IMR-90 (cell line): ENCODE data around the gene PRMT5. TPM values are rescaled to one million over a fixed set of nuclear protein-coding genes. Genes with fewer than 3 reads are reported as not detected.

Experiments used
- ATAC-seq: fragments of 200-7000 bp; cut with Tn5 transposase; 2 replicates; pipeline ENCODE4 v1.9.1; 2020; ENCODE audit warnings: low read depth, mild to moderate bottlenecking, moderate library complexity
- BruUV-seq: library from RNA; stranded (reverse); fragments of 400-500 nt; replicated peaks from 2 replicates; lab custom pipeline; 2021; lab: Mats Ljungman, UMichigan
- CTCF ChIA-PET: fragments of 300-600 bp; formaldehyde crosslinking; extraction: SDS; loops from one replicate; lab custom pipeline; 2021; ENCODE audit warnings: antibody characterized with exemption; lab: Yijun Ruan, JAX
- POLR2A ChIA-PET: fragments of 300-600 bp; sonication (Branson Sonifier 250); formaldehyde crosslinking; loops from one replicate; lab custom pipeline; 2022; ENCODE audit warnings: antibody characterized with exemption; ENCODE audit not compliant: unreplicated experiment; lab: Charles Lee
- DNase-seq: peaks from one replicate; pipeline ENCODE4 v3.0.0; 2013
- H2AFZ ChIP-seq: replicated peaks from 2 replicates; pipeline ENCODE3; 2013; ENCODE audit warnings: low read length, mild to moderate bottlenecking; ENCODE audit not compliant: poor library complexity
- H2AK5ac ChIP-seq: 2 replicates; pipeline ENCODE4 v1.6.1; 2013; ENCODE audit warnings: low read depth, low read length, inconsistent platforms
- H2AK9ac ChIP-seq: replicated peaks from 2 replicates; pipeline ENCODE3; 2013; ENCODE audit warnings: mild to moderate bottlenecking, low read depth, low read length, moderate library complexity; ENCODE audit not compliant: poor library complexity
- H2BK120ac ChIP-seq: 2 replicates; pipeline ENCODE4 v1.6.1; 2013; ENCODE audit warnings: low read depth, low read length, inconsistent platforms
- H2BK15ac ChIP-seq: 3 replicates; pipeline ENCODE4 v1.6.1; 2013; ENCODE audit warnings: low read depth, low read length, inconsistent platforms
- H2BK20ac ChIP-seq: 2 replicates; pipeline ENCODE4 v1.6.1; 2013; ENCODE audit warnings: low read depth, mild to moderate bottlenecking, inconsistent platforms, low read length, moderate library complexity
- H2BK5ac ChIP-seq: 2 replicates; pipeline ENCODE4 v1.6.1; 2013; ENCODE audit warnings: mild to moderate bottlenecking, low read depth, low read length, inconsistent platforms; ENCODE audit not compliant: poor library complexity, severe bottlenecking
- H3K14ac ChIP-seq: replicated peaks from 2 replicates; pipeline ENCODE4 v1.6.1; 2013; ENCODE audit warnings: low read depth, low read length, inconsistent platforms
- H3K18ac ChIP-seq: 2 replicates; pipeline ENCODE4 v1.6.1; 2013; ENCODE audit warnings: low read depth, low read length, control low read depth
- H3K23ac ChIP-seq: 2 replicates; pipeline ENCODE4 v1.6.1; 2013; ENCODE audit warnings: low read depth, low read length, inconsistent platforms
- H3K27ac ChIP-seq: 2 replicates; pipeline ENCODE4 v1.5.1; 2013; ENCODE audit warnings: mild to moderate bottlenecking, control low read depth, low read length; ENCODE audit not compliant: insufficient read depth
- H3K27me3 ChIP-seq: 2 replicates; pipeline ENCODE4 v1.6.1; 2013; ENCODE audit warnings: low read length; ENCODE audit not compliant: control insufficient read depth, insufficient read depth
- H3K36me3 ChIP-seq: 2 replicates; pipeline ENCODE4 v1.6.1; 2013; ENCODE audit warnings: low read length, mixed read lengths; ENCODE audit not compliant: control insufficient read depth, insufficient read depth
- H3K4ac ChIP-seq: 2 replicates; pipeline ENCODE4 v1.6.1; 2013; ENCODE audit warnings: low read depth, low read length, inconsistent platforms
- H3K4me1 ChIP-seq: 2 replicates; pipeline ENCODE4 v1.6.1; 2013; ENCODE audit warnings: low read length, mixed read lengths; ENCODE audit not compliant: control insufficient read depth, insufficient read depth
- H3K4me2 ChIP-seq: 2 replicates; pipeline ENCODE4 v1.6.1; 2013; ENCODE audit warnings: low read depth, mild to moderate bottlenecking, control low read depth, low read length, moderate library complexity
- H3K4me3 ChIP-seq: 2 replicates; pipeline ENCODE4 v1.5.1; 2013; ENCODE audit warnings: low read depth, mild to moderate bottlenecking, control low read depth, low read length, moderate library complexity; ENCODE audit not compliant: insufficient read depth
- H3K56ac ChIP-seq: 2 replicates; pipeline ENCODE4 v1.6.1; 2013; ENCODE audit warnings: low read length, inconsistent platforms; ENCODE audit not compliant: insufficient read depth; ENCODE audit errors: extremely low read depth
- H3K79me1 ChIP-seq, 2 experiments: 2 replicates each; pipeline ENCODE4 v1.6.1; 2013; ENCODE audit warnings: low read length in 2 of 2, inconsistent platforms in 1 of 2, low read depth in 1 of 2
- H3K9ac ChIP-seq: 2 replicates; pipeline ENCODE4 v1.6.1; 2013; ENCODE audit warnings: low read depth, low read length, control low read depth
- H3K9me1 ChIP-seq: 2 replicates; pipeline ENCODE4 v1.6.1; 2013; ENCODE audit warnings: low read length, inconsistent platforms; ENCODE audit not compliant: insufficient read depth
- H3K9me3 ChIP-seq: 2 replicates; pipeline ENCODE4 v1.6.1; 2013; ENCODE audit warnings: low read length; ENCODE audit not compliant: control insufficient read depth, insufficient read depth
- H4K20me1 ChIP-seq: 2 replicates; pipeline ENCODE4 v1.6.1; 2013; ENCODE audit warnings: low read length, inconsistent platforms; ENCODE audit not compliant: insufficient read depth
- H4K5ac ChIP-seq: 2 replicates; pipeline ENCODE4 v1.6.1; 2013; ENCODE audit warnings: mild to moderate bottlenecking, low read depth, low read length, control low read depth
- H4K8ac ChIP-seq, 2 experiments: 2 replicates each; pipeline ENCODE4 v1.6.1; 2013; ENCODE audit warnings: low read depth in 2 of 2, low read length in 2 of 2, control low read depth in 1 of 2, inconsistent platforms in 1 of 2
- H4K91ac ChIP-seq: 2 replicates; pipeline ENCODE4 v1.6.1; 2013; ENCODE audit warnings: low read depth, low read length, inconsistent platforms; ENCODE audit not compliant: insufficient read depth
- BHLHE40 ChIP-seq: fragments of 150-350 bp; IDR thresholded peaks from 2 replicates; pipeline ENCODE4 v1.6.1; 2016; ENCODE audit warnings: mild to moderate bottlenecking, low read depth, low read length
- CEBPB ChIP-seq: IDR thresholded peaks from 2 replicates; pipeline ENCODE4 v1.6.1; 2012; ENCODE audit warnings: low read depth, low read length, improper control_type of control experiment
- CHD1 ChIP-seq: IDR thresholded peaks from 2 replicates; pipeline ENCODE4 v1.6.1; 2012; ENCODE audit warnings: low read depth, low read length, improper control_type of control experiment
- FOS ChIP-seq: fragments of 150-350 bp; IDR thresholded peaks from 2 replicates; pipeline ENCODE4 v1.6.1; 2016; ENCODE audit warnings: low read depth, low read length
- MAFK ChIP-seq: IDR thresholded peaks from 2 replicates; pipeline ENCODE4 v1.6.1; 2012; ENCODE audit warnings: low read depth, low read length, improper control_type of control experiment
- MAZ ChIP-seq: IDR thresholded peaks from 2 replicates; pipeline ENCODE4 v1.6.1; 2012; ENCODE audit warnings: low read depth, mild to moderate bottlenecking, low read length, improper control_type of control experiment, moderate library complexity, borderline replicate concordance
- MXI1 ChIP-seq: IDR thresholded peaks from 2 replicates; pipeline ENCODE4 v1.6.1; 2012; ENCODE audit warnings: low read depth, mild to moderate bottlenecking, low read length, moderate library complexity, borderline replicate concordance
- NFE2L2 ChIP-seq: fragments of 150-350 bp; IDR thresholded peaks from 2 replicates; pipeline ENCODE4 v1.6.1; 2016; ENCODE audit warnings: low read depth, mild to moderate bottlenecking, low read length
- POLR2A ChIP-seq: IDR thresholded peaks from 2 replicates; pipeline ENCODE4 v1.6.1; 2012; ENCODE audit warnings: mild to moderate bottlenecking, low read depth, low read length
- RAD21 ChIP-seq: IDR thresholded peaks from 2 replicates; pipeline ENCODE4 v1.6.1; 2012; ENCODE audit warnings: low read length, improper control_type of control experiment
- RCOR1 ChIP-seq: IDR thresholded peaks from 2 replicates; pipeline ENCODE4 v1.6.1; 2012; ENCODE audit warnings: mild to moderate bottlenecking, low read length, improper control_type of control experiment; ENCODE audit not compliant: insufficient replicate concordance
- RFX5 ChIP-seq: IDR thresholded peaks from 2 replicates; pipeline ENCODE4 v1.8.0; 2012; ENCODE audit warnings: low read depth, mild to moderate bottlenecking, low read length, moderate library complexity
- SMC3 ChIP-seq: fragments of 150-350 bp; IDR thresholded peaks from 2 replicates; pipeline ENCODE4 v1.6.1; 2016; ENCODE audit warnings: low read depth, mild to moderate bottlenecking, antibody characterized with exemption, low read length, moderate library complexity
- WGBS, 2 experiments: methylation state at CpG; one replicate each; pipeline versions ENCODE4 v1.1.5 to v1.1.7; 2013; ENCODE audit warnings: missing lambda C conversion rate in 2 of 2; ENCODE audit not compliant: insufficient read length in 1 of 2; ENCODE audit errors: extremely low coverage in 2 of 2; 5-methylcytosine and 5-hydroxymethylcytosine counted together
- dilution Hi-C: fragments of 300-500 bp; cut with HindIII; formaldehyde crosslinking; loops from one replicate; pipeline ENCODE4 v1.14.3; 2018; ENCODE audit warnings: low sequenced_read_pairs; ENCODE audit not compliant: unreplicated experiment
- in situ Hi-C: fragments of 300-500 bp; cut with MboI; formaldehyde crosslinking; loops from 3 replicates; pipeline ENCODE4 v1.14.3; 2019; ENCODE audit warnings: low sequenced_read_pairs, inconsistent platforms, mixed read lengths
- intact Hi-C: fragments of 100-400 bp; cut with micrococcal nuclease; formaldehyde crosslinking; loops from 2 replicates; pipeline ENCODE4 v1.10.0; 2022
- polyA plus RNA-seq, 3 experiments: library from polyadenylated mRNA; depleted of rRNA; stranded (reverse); fragments of >200 nt; gene quantifications; 2 replicates each; pipeline ENCODE4 v1.2.3, GENCODE V29; 2012; ENCODE audit warnings: low replicate concordance in 1 of 3
- total RNA-seq: library from RNA; depleted of rRNA; stranded (reverse); fragments of >200 nt; gene quantifications from 2 replicates; pipeline ENCODE4 v1.2.3, GENCODE V29; 2012
- TF ChIP-seq, protein P1 (sequence below): fragments of 150-350 bp; IDR thresholded peaks from 2 replicates; pipeline ENCODE4 v1.6.1; 2017; ENCODE audit warnings: mild to moderate bottlenecking, antibody characterized with exemption, low read length, low read depth
- TF ChIP-seq, protein P2 (sequence below): conservative IDR thresholded peaks from 2 replicates; pipeline ENCODE4 v1.5.1; 2012; ENCODE audit warnings: mild to moderate bottlenecking, low read depth, low read length, improper control_type of control experiment
- TF ChIP-seq, protein P3 (sequence below): fragments of 150-350 bp; IDR thresholded peaks from 2 replicates; pipeline ENCODE4 v1.6.1; 2016; ENCODE audit warnings: low read depth, mild to moderate bottlenecking, low read length, moderate library complexity, borderline replicate concordance

The PRMT5 gene
- total and polyA plus RNA-seq, 2 of the 4 experiments (the other 2 are of a cell fraction), result 99.3 to 136 TPM

DNA sequence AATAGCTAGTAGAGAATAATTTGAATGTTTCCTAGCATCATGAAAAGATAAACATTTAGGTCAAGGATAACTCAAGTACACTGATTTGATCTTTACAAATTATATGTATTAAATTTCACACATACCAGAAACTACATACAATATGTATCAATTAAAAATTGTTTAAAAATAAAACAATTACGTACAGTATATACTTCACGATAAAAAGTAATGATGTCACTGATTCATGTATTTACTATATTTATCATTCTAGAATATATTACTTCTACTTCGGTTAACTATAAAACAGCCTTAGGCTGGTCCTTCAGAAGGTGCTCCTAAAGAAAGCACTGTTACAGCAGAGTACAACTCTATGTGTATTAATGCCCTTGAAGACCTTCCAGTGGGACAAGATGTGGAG lies 21.7 kb downstream of the PRMT5 start:
- POLR2A ChIA-PET, result no interaction called here
- Histone ChIP-seq H3K9me1 (0 out of 2 replicates have a peak, but pooled peaks cover 3% of the 10 kb centered on the region), H3K36me3 (peaks cover 45% of the 10 kb centered on the region), H4K8ac (no peak overlapping the region), H4K91ac (no peak overlapping the region), H3K4me2 (no peak overlapping the region), H4K20me1 (no peaks in the 10 kb centered on the region), H3K79me1 (peaks cover 10 to 27% of the 10 kb centered on the region in 2 experiments), H3K9ac (no peak overlapping the region), H4K5ac (no peak overlapping the region), H3K27ac (no peak overlapping the region), H2BK15ac (no peak overlapping the region), H3K4me3 (no peak overlapping the region), H3K9me3 (no peaks in the 10 kb centered on the region), H2BK120ac (no peak overlapping the region), H3K4ac (no peak overlapping the region), H3K23ac (no peak overlapping the region), H3K14ac (no peak overlapping the region), H2AFZ (no peak overlapping the region), H2AK9ac (no peak overlapping the region), H3K27me3 (no peaks in the 10 kb centered on the region), H3K4me1 (no peaks in the 10 kb centered on the region), H2AK5ac (no peak overlapping the region), H3K18ac (no peak overlapping the region), H3K56ac (no peak overlapping the region), H2BK5ac (no peak overlapping the region), H2BK20ac (no peak overlapping the region)
- BruUV-seq, result no TSS peak
- CTCF ChIA-PET, result interaction anchor here (0.6 kb wide), 1 partner anchor 254 kb away, joined by 3 read pairs; no protein-coding TSS in a partner anchor
- in situ Hi-C loops (no loop called here), intact Hi-C loops (no loop called here), dilution Hi-C loops (no loop called here)
- TF ChIP-seq RCOR1 (no peak), MAZ (no peak), RAD21 (no peak), MXI1 (no peak), CEBPB (no peak), POLR2A (no peak), FOS (no peak), RFX5 (no peak), MAFK (no peak), CHD1 (no peak), NFE2L2 (no peak), BHLHE40 (no peak), SMC3 (no peak)
- TF ChIP-seq, protein P1, sequence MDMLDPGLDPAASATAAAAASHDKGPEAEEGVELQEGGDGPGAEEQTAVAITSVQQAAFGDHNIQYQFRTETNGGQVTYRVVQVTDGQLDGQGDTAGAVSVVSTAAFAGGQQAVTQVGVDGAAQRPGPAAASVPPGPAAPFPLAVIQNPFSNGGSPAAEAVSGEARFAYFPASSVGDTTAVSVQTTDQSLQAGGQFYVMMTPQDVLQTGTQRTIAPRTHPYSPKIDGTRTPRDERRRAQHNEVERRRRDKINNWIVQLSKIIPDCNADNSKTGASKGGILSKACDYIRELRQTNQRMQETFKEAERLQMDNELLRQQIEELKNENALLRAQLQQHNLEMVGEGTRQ, result no peak
- TF ChIP-seq, protein P2, sequence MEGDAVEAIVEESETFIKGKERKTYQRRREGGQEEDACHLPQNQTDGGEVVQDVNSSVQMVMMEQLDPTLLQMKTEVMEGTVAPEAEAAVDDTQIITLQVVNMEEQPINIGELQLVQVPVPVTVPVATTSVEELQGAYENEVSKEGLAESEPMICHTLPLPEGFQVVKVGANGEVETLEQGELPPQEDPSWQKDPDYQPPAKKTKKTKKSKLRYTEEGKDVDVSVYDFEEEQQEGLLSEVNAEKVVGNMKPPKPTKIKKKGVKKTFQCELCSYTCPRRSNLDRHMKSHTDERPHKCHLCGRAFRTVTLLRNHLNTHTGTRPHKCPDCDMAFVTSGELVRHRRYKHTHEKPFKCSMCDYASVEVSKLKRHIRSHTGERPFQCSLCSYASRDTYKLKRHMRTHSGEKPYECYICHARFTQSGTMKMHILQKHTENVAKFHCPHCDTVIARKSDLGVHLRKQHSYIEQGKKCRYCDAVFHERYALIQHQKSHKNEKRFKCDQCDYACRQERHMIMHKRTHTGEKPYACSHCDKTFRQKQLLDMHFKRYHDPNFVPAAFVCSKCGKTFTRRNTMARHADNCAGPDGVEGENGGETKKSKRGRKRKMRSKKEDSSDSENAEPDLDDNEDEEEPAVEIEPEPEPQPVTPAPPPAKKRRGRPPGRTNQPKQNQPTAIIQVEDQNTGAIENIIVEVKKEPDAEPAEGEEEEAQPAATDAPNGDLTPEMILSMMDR, result no peak
- TF ChIP-seq, protein P3, sequence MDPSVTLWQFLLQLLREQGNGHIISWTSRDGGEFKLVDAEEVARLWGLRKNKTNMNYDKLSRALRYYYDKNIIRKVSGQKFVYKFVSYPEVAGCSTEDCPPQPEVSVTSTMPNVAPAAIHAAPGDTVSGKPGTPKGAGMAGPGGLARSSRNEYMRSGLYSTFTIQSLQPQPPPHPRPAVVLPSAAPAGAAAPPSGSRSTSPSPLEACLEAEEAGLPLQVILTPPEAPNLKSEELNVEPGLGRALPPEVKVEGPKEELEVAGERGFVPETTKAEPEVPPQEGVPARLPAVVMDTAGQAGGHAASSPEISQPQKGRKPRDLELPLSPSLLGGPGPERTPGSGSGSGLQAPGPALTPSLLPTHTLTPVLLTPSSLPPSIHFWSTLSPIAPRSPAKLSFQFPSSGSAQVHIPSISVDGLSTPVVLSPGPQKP, result no peak
- DNase-seq (no peak), ATAC-seq (no peak)
- WGBS, 2 experiments, result no CpG with 5 or more reads among the region's 3 CpGs
